Measurements from ENCODE around the gene LY6G5B.

- TF ChIP-seq REST (IDR thresholded peaks at IDR 0.05; ENCODE audit: insufficient read depth in 1 of 2, low read depth in 2 of 2, low read length in 2 of 2), result no peak
- no peak for TF ChIP-seq POLR2AphosphoS5 (IDR thresholded peaks at IDR 0.05; ENCODE audit: low read depth, low read length)
Measured at GRCh38 chr6:31634131-31634530, 35.6 kb upstream of the LY6G5B start.
